ENCODE measurements around the gene FAM135A. TPM values are rescaled to one million over a fixed set of nuclear protein-coding genes. Genes with fewer than 3 reads are reported as not detected.

Gene FAM135A
- total RNA-seq = 30.0 and 36.5 TPM in 2 replicates

GRCh38 chr6:70413114-70413991, at the start of gene FAM135A:
FAM135A (plus strand) TSS chr6:70413508; CDS start chr6:70428343, 14,835 bp downstream.

GRCh38 chr6:70566751-70567382, 153.6 kb downstream of the FAM135A start, which contains the start of gene SDHAF4:
SDHAF4 (plus strand) TSS chr6:70566930; CDS start chr6:70566941, 11 bp downstream.

Other genes starting within 250 kb of the FAM135A start
- not detected in 2 replicates for gene COL9A1, start 110.4 kb upstream of the FAM135A start, total RNA-seq
- gene SDHAF4, start 153.4 kb downstream of the FAM135A start, total RNA-seq = 6.7 and 16.8 TPM in 2 replicates